ENCODE results near the gene ZBTB34. TPM values are rescaled to one million over a fixed set of nuclear protein-coding genes. Genes with fewer than 3 reads are reported as not detected.

ZBTB34 gene
- total and polyA plus RNA-seq, 2 of the 4 experiments (the other 2 are of a cell fraction), result 2.7 to 3.1 TPM

- no peak overlapping the region for H2AFZ ChIP-seq (replicated peaks; ENCODE audit: low read length, poor library complexity)
- no peak overlapping the region for H3K14ac ChIP-seq (replicated peaks; ENCODE audit: low read depth, low read length)
- H3K4me2 ChIP-seq (ENCODE audit: low read depth, low read length), result no peak overlapping the region
- no peaks in the 10 kb centered on the region for H3K9me3 ChIP-seq (ENCODE audit: control insufficient read depth, insufficient read depth, low read length)
- dilution Hi-C loops (cut with HindIII; ENCODE audit: low sequenced_read_pairs, unreplicated experiment) (no loop called here), intact Hi-C loops (cut with micrococcal nuclease) (no loop called here), in situ Hi-C loops (cut with MboI; ENCODE audit: low sequenced_read_pairs) (no loop called here)
- H3K56ac ChIP-seq (ENCODE audit: extremely low read depth, insufficient read depth, low read length), result no peak overlapping the region
- H3K9ac ChIP-seq (ENCODE audit: low read depth, low read length), result no peak overlapping the region
- WGBS, 2 experiments (ENCODE audit: extremely low coverage in 2 of 2, insufficient read length in 1 of 2), result no CpG with 5 or more reads among the region's 5 CpGs
- no peak overlapping the region for H3K18ac ChIP-seq (ENCODE audit: low read depth, low read length)
- H2BK120ac ChIP-seq (ENCODE audit: low read depth, low read length), result no peak overlapping the region
- H3K9me1 ChIP-seq (ENCODE audit: insufficient read depth, low read length), result no peaks in the 10 kb centered on the region
- no peak overlapping the region for H4K5ac ChIP-seq (ENCODE audit: low read depth, low read length)
- H2BK15ac ChIP-seq (ENCODE audit: low read depth, low read length), result no peak overlapping the region
- H3K27me3 ChIP-seq (ENCODE audit: control insufficient read depth, insufficient read depth, low read length), result peaks cover 52% of the 10 kb centered on the region
- H3K4me3 ChIP-seq (ENCODE audit: insufficient read depth, low read depth, low read length), result no peak overlapping the region
- DNase-seq (peak; percentile 71), ATAC-seq (ENCODE audit: low read depth) (peak; percentile 73)
- ChIA-PET CTCF (no interaction called here), POLR2A (ENCODE audit: unreplicated experiment) (no interaction called here)
- no peaks in the 10 kb centered on the region for H3K36me3 ChIP-seq (ENCODE audit: control insufficient read depth, insufficient read depth, low read length)
- no peak overlapping the region for H4K8ac ChIP-seq (ENCODE audit: low read depth in 2 of 2, low read length in 2 of 2)
- no peak overlapping the region for H2BK20ac ChIP-seq (ENCODE audit: low read depth, low read length)
- BruUV-seq (replicated peaks), result no TSS peak
- TF ChIP-seq MAZ (IDR thresholded peaks at IDR 0.05; ENCODE audit: borderline replicate concordance, low read depth, low read length), result no peak
- no peak for TF ChIP-seq MAFK (IDR thresholded peaks at IDR 0.05; ENCODE audit: low read depth, low read length)
- no peak for TF ChIP-seq USF2 (IDR thresholded peaks at IDR 0.05; ENCODE audit: low read depth, low read length)
- TF ChIP-seq SMC3 (IDR thresholded peaks at IDR 0.05; ENCODE audit: low read depth, low read length), result no peak
- no peak for TF ChIP-seq RFX5 (IDR thresholded peaks at IDR 0.05; ENCODE audit: low read depth, low read length)
- no peak for TF ChIP-seq MXI1 (IDR thresholded peaks at IDR 0.05; ENCODE audit: borderline replicate concordance, low read depth, low read length)
- no peak for TF ChIP-seq RAD21 (IDR thresholded peaks at IDR 0.05; ENCODE audit: low read length)
- TF ChIP-seq BHLHE40 (IDR thresholded peaks at IDR 0.05; ENCODE audit: low read depth, low read length), result no peak
- TF ChIP-seq ELK1 (IDR thresholded peaks at IDR 0.05; ENCODE audit: borderline replicate concordance, low read depth, low read length), result no peak
- no peak for TF ChIP-seq FOS (IDR thresholded peaks at IDR 0.05; ENCODE audit: low read depth, low read length)
- TF ChIP-seq NFE2L2 (IDR thresholded peaks at IDR 0.05; ENCODE audit: low read depth, low read length), result no peak
- TF ChIP-seq CEBPB (IDR thresholded peaks at IDR 0.05; ENCODE audit: low read depth, low read length), result no peak
- TF ChIP-seq CTCF (conservative IDR thresholded peaks at IDR 0.05; ENCODE audit: low read depth, low read length), result no peak
- TF ChIP-seq CHD1 (IDR thresholded peaks at IDR 0.05; ENCODE audit: low read depth, low read length), result no peak
- TF ChIP-seq RCOR1 (IDR thresholded peaks at IDR 0.05; ENCODE audit: insufficient replicate concordance, low read length), result no peak
- no peak for TF ChIP-seq POLR2A (IDR thresholded peaks at IDR 0.05; ENCODE audit: low read depth, low read length)
- H2BK5ac ChIP-seq (ENCODE audit: low read depth, low read length, poor library complexity, severe bottlenecking), result no peak overlapping the region
- H3K4me1 ChIP-seq (ENCODE audit: control insufficient read depth, insufficient read depth, low read length), result no peaks in the 10 kb centered on the region
- no peak overlapping the region for H3K23ac ChIP-seq (ENCODE audit: low read depth, low read length)
- no peaks in the 10 kb centered on the region for H3K79me1 ChIP-seq (ENCODE audit: low read depth in 1 of 2, low read length in 2 of 2)
- no peak overlapping the region for H2AK9ac ChIP-seq (replicated peaks; ENCODE audit: low read depth, low read length, poor library complexity)
- H2AK5ac ChIP-seq (ENCODE audit: low read depth, low read length), result no peak overlapping the region
- H3K27ac ChIP-seq (ENCODE audit: insufficient read depth, low read length), result no peak overlapping the region
- no peak overlapping the region for H3K4ac ChIP-seq (ENCODE audit: low read depth, low read length)
- no peak overlapping the region for H4K91ac ChIP-seq (ENCODE audit: insufficient read depth, low read depth, low read length)
- no peaks in the 10 kb centered on the region for H4K20me1 ChIP-seq (ENCODE audit: insufficient read depth, low read length)
Observed at GRCh38 chr9:126853667-126854066, 6.8 kb upstream of the ZBTB34 start.
